ENCODE data around the gene SPON2. TPM values are rescaled to one million over a fixed set of nuclear protein-coding genes. Genes with fewer than 3 reads are reported as not detected.

Gene SPON2
- total RNA-seq, 2 experiments from 2014 or later = 12.8 to 15.7 TPM

- Mint-ChIP-seq H3K9me3 (no peaks in the 10 kb centered on the region), H3K27me3 (no peaks in the 10 kb centered on the region), H3K4me3 (peak overlapping the region; percentile 20), H3K4me1 (ENCODE audit: low read depth) (peaks cover 6% of the 10 kb centered on the region), H3K36me3 (ENCODE audit: low read depth) (peaks cover 14% of the 10 kb centered on the region), H3K27ac (no peak overlapping the region)
- ChIA-PET CTCF (no interaction called here), POLR2A (interaction anchor here (1.6 kb wide), 1 partner anchor 10 kb away, joined by 3 read pairs; no protein-coding TSS in a partner anchor)
- DNase-seq = no peak
- TF ChIP-seq CTCF (IDR thresholded peaks at IDR 0.05) = no peak
- no peak for ATAC-seq (ENCODE audit: poor library complexity)
- Histone ChIP-seq H3K27ac (ENCODE audit: low read depth in 1 of 2, low read length in 2 of 2) (no peak overlapping the region), H3K4me3 (ENCODE audit: low read length) (no peak overlapping the region), H3K36me3 (ENCODE audit: insufficient read depth, low read length) (peaks cover 65% of the 10 kb centered on the region), H3K27me3 (ENCODE audit: control insufficient read depth in 1 of 2, insufficient read depth in 2 of 2, low read length in 2 of 2) (no peaks in the 10 kb centered on the region), H3K9me3 (ENCODE audit: control insufficient read depth in 1 of 2, insufficient read depth in 1 of 2, low read length in 2 of 2) (peaks cover 0 to 3% of the 10 kb centered on the region in 2 experiments), H3K4me1 (ENCODE audit: insufficient read depth, low read length) (peaks cover 32% of the 10 kb centered on the region)
- intact Hi-C loops (cut with DNase I, micrococcal nuclease) = no loop called here
These were observed 39.6 kb upstream of the SPON2 start for GRCh38 chr4:1211891-1212545.

GRCh38 chr4:1211371-1211770 is 39.0 kb upstream of the SPON2 start:
- Mint-ChIP-seq H3K36me3 (ENCODE audit: low read depth) (peaks cover 8% of the 10 kb centered on the region), H3K4me1 (ENCODE audit: low read depth) (no peaks in the 10 kb centered on the region), H3K4me3 (no peak overlapping the region), H3K9me3 (no peaks in the 10 kb centered on the region), H3K27me3 (no peaks in the 10 kb centered on the region), H3K27ac (no peak overlapping the region)
- Histone ChIP-seq H3K9me3 (ENCODE audit: control insufficient read depth in 1 of 2, insufficient read depth in 1 of 2, low read length in 2 of 2) (peaks cover 0 to 3% of the 10 kb centered on the region in 2 experiments), H3K36me3 (ENCODE audit: insufficient read depth, low read length) (peaks cover 65% of the 10 kb centered on the region), H3K27me3 (ENCODE audit: control insufficient read depth in 1 of 2, insufficient read depth in 2 of 2, low read length in 2 of 2) (no peaks in the 10 kb centered on the region), H3K4me1 (ENCODE audit: insufficient read depth, low read length) (peaks cover 25% of the 10 kb centered on the region), H3K27ac (ENCODE audit: low read depth in 1 of 2, low read length in 2 of 2) (peak overlapping the region in 1 of 2 donors; percentile 55), H3K4me3 (ENCODE audit: low read length) (no peak overlapping the region)
- ChIA-PET CTCF (no interaction called here), POLR2A (no interaction called here)
- no peak for DNase-seq
- intact Hi-C loops (cut with DNase I, micrococcal nuclease) = no loop called here
- TF ChIP-seq CTCF (IDR thresholded peaks at IDR 0.05) = no peak
- ATAC-seq (ENCODE audit: poor library complexity) = no peak

GRCh38 chr4:1210971-1211370 is 38.6 kb upstream of the SPON2 start:
- no peak for TF ChIP-seq CTCF (IDR thresholded peaks at IDR 0.05)
- Mint-ChIP-seq H3K36me3 (ENCODE audit: low read depth) (peaks cover 8% of the 10 kb centered on the region), H3K27ac (no peak overlapping the region), H3K4me3 (no peak overlapping the region), H3K27me3 (no peaks in the 10 kb centered on the region), H3K9me3 (no peaks in the 10 kb centered on the region), H3K4me1 (ENCODE audit: low read depth) (no peaks in the 10 kb centered on the region)
- Histone ChIP-seq H3K4me1 (ENCODE audit: insufficient read depth, low read length) (peaks cover 25% of the 10 kb centered on the region), H3K27me3 (ENCODE audit: control insufficient read depth in 1 of 2, insufficient read depth in 2 of 2, low read length in 2 of 2) (no peaks in the 10 kb centered on the region), H3K4me3 (ENCODE audit: low read length) (no peak overlapping the region), H3K27ac (ENCODE audit: low read depth in 1 of 2, low read length in 2 of 2) (no peak overlapping the region), H3K9me3 (ENCODE audit: control insufficient read depth in 1 of 2, insufficient read depth in 1 of 2, low read length in 2 of 2) (peaks cover 0 to 3% of the 10 kb centered on the region in 2 experiments), H3K36me3 (ENCODE audit: insufficient read depth, low read length) (peaks cover 62% of the 10 kb centered on the region)
- ATAC-seq (ENCODE audit: poor library complexity) (no peak), DNase-seq (peak in 1 of 14 experiments; percentile 0)
- intact Hi-C loops (cut with DNase I, micrococcal nuclease) = no loop called here
- ChIA-PET CTCF (no interaction called here), POLR2A (no interaction called here)

All from CD4-positive, alpha-beta T cell (primary cell).